Measurements from ENCODE around the gene APOBEC3H. TPM values are rescaled to one million over a fixed set of nuclear protein-coding genes. Genes with fewer than 3 reads are reported as not detected.

APOBEC3H gene
- total and polyA plus RNA-seq, 12 donors = 0.06 to 1.9 (median 0.61) TPM; not detected in 8

DNA sequence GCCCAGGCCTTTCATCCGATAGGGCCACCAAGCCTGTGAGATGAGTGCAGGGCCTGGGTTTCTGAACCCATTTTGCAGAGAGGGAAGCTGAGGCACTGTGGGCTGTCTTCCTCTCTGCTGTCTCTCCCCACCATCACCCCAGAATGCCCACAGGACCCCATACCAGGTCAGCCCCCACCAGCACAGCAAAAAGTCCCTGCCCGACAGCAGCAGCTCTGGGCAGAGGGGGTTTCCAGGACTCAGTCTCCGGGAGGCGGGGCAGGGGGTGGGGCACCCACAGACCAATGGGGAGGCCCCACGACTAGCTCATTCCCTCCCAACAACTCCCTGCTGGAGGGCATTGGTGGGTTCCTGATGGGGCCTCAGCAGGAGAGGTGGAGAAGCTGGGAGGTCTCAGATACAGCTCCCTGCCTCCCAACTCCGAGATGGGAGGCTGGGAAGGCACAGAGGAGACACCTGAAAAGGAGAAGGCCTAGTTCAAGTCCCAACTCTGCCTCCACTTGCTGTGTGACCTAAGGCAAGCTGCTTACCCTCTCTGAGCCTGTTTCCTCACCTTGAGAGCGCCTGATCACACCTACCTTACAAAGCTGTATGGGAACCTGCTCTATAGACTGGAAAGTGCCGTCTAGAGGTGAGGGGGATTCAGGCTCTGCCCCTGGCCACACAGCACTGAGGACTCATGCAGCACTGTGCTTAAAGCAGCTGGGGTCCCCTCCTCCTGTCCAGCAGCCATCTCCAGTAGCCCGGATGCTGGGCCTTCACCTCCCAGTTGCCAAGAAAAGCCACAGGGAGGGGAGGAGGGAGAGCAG lies 51.9 kb downstream of the APOBEC3H start:
- H3K27ac ChIP-seq = peak overlapping the region in 8 of 10 donors; percentile 31 to 96 (median 66)
- ATAC-seq = no peak
- WGBS, 2 donors = 57 to 66% methylated on average over 9 of the region's 9 CpGs
- H3K4me1 ChIP-seq = peaks cover 14 to 88% (median 75%) of the 10 kb centered on the region in 9 donors
- no peaks in the 10 kb centered on the region for H3K9me3 ChIP-seq
- intact Hi-C loops (cut with DNase I) = no loop called here
- peak in 1 of 2 donors; percentile 58 for DNase-seq
- H3K36me3 ChIP-seq = peaks cover 0 to 31% (median 0%) of the 10 kb centered on the region in 9 donors
- no peak overlapping the region for H3K4me3 ChIP-seq
- H3K27me3 ChIP-seq = peaks cover 0 to 11% (median 0%) of the 10 kb centered on the region in 7 donors
- TF ChIP-seq, protein P1, sequence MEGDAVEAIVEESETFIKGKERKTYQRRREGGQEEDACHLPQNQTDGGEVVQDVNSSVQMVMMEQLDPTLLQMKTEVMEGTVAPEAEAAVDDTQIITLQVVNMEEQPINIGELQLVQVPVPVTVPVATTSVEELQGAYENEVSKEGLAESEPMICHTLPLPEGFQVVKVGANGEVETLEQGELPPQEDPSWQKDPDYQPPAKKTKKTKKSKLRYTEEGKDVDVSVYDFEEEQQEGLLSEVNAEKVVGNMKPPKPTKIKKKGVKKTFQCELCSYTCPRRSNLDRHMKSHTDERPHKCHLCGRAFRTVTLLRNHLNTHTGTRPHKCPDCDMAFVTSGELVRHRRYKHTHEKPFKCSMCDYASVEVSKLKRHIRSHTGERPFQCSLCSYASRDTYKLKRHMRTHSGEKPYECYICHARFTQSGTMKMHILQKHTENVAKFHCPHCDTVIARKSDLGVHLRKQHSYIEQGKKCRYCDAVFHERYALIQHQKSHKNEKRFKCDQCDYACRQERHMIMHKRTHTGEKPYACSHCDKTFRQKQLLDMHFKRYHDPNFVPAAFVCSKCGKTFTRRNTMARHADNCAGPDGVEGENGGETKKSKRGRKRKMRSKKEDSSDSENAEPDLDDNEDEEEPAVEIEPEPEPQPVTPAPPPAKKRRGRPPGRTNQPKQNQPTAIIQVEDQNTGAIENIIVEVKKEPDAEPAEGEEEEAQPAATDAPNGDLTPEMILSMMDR (IDR thresholded peaks at IDR 0.05) = no peak

GRCh38 chr22:39149915-39150847 lies 53.1 kb downstream of the APOBEC3H start:
- Histone ChIP-seq H3K9me3 (no peaks in the 10 kb centered on the region), H3K4me3 (peak overlapping the region in 2 of 10 donors; percentile 93 to 99), H3K27ac (peak overlapping the region in 7 of 10 donors; percentile 18 to 97 (median 94)), H3K27me3 (peaks cover 0 to 18% (median 0%) of the 10 kb centered on the region in 7 donors), H3K4me1 (peaks cover 14 to 75% (median 63%) of the 10 kb centered on the region in 9 donors), H3K36me3 (peaks cover 0 to 31% (median 0%) of the 10 kb centered on the region in 9 donors)
- intact Hi-C loops (cut with DNase I) = loop anchor here in 2 of 10 donors (5.0 kb wide), 3 partner anchors 167 to 892 kb away; partner anchors contain the start of gene RPL3 (in 2 of the 2)
- DNase-seq (no peak), ATAC-seq (no peak)
- TF ChIP-seq, protein P1 (IDR thresholded peaks at IDR 0.05) = no peak
- WGBS, 2 donors = 76 to 82% methylated on average over 16 of the region's 16 CpGs

DNA sequence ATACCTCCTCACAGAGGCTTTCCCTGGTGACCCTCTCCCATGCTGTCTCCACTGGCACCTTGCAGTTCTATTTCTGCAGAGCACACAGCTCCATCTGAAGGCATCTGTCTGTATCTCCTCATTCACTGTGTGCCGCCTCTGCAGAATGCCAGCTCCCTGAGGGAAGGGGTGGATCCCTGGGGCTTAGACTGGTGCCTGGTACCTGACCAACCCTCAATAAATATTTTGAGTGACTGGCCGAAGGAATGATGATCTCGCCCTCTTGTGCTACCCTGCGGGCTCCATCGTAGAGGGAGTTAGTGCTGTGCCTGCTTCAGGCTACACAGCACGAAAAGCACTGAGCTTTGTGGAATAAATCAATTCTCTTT lies 53.8 kb downstream of the APOBEC3H start:
- H3K4me1 ChIP-seq = peaks cover 14 to 74% (median 62%) of the 10 kb centered on the region in 9 donors
- ATAC-seq = peak in 1 of 8 donors; percentile 2
- intact Hi-C loops (cut with DNase I) = loop anchor here in 2 of 10 donors (5.0 kb wide), 3 partner anchors 166 to 891 kb away; partner anchors contain the start of gene RPL3 (in 2 of the 2)

More for the DNA sequence above, 53.8 kb downstream of the APOBEC3H start:
- peak overlapping the region in 7 of 10 donors; percentile 87 to 99 (median 96) for H3K4me3 ChIP-seq
- peaks cover 0 to 18% (median 0%) of the 10 kb centered on the region in 7 donors for H3K27me3 ChIP-seq
- H3K9me3 ChIP-seq = no peaks in the 10 kb centered on the region
- H3K27ac ChIP-seq = peak overlapping the region in 8 of 10 donors; percentile 18 to 97 (median 95)
- WGBS, 2 donors = 48 to 55% methylated on average over 6 of the region's 6 CpGs
- peaks cover 0 to 31% (median 0%) of the 10 kb centered on the region in 9 donors for H3K36me3 ChIP-seq
- no peak for DNase-seq
- TF ChIP-seq, protein P1 (IDR thresholded peaks at IDR 0.05) = no peak

Measured in heart right ventricle (tissue), 16 donors.